Measurements from ENCODE around the gene WAS. TPM values are rescaled to one million over a fixed set of nuclear protein-coding genes. Genes with fewer than 3 reads are reported as not detected.

The WAS gene
- total and polyA plus RNA-seq, 2 experiments from 2014 or later: 0.32 to 0.56 TPM

DNA sequence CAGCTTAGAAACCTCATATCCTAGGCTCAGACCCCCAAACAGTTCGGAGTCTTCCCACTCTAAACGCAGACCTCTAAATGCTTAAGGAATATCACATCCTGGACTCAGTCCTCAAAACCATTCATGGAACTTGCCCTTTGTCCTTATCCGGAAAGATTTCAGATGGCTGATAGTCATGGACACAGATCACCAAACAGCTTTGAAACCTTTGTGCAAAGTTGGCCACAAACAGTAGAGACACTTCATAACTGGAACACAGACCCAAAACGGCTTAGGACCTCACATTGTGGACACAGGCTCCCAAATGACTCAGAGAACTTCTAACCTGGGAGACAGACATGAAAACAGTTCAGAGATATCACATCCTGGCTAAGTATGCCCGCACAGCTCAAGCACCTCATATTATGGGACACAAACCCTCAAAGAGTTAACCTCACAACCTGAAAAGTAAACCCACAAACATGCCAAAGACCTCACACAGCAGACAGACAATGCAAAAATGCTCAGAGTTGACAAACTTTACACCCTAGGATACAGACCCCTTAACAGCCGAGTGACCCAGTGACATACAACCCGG is 28.4 kb downstream of the WAS start:
- H3K4me3 Mint-ChIP-seq: no peak overlapping the region
- peaks cover 12% of the 10 kb centered on the region; the same call in 1 of the 2 replicates for H3K27me3 ChIP-seq (ENCODE audit: insufficient read depth)
- H3K27me3 Mint-ChIP-seq (ENCODE audit: insufficient read depth, low read depth, poor library complexity): peaks cover 7% of the 10 kb centered on the region

More for the DNA sequence above, 28.4 kb downstream of the WAS start:
- no peaks in the 10 kb centered on the region for H3K79me2 ChIP-seq (replicated peaks; ENCODE audit: insufficient read depth)
- H3K27ac ChIP-seq (ENCODE audit: low read depth): no peak overlapping the region
- DNase-seq (ENCODE audit: low spot score): no peak
- no peaks in the 10 kb centered on the region for H3F3A ChIP-seq (replicated peaks; ENCODE audit: low read depth)
- no peaks in the 10 kb centered on the region for H3K4me1 ChIP-seq (ENCODE audit: insufficient read depth)
- no peaks in the 10 kb centered on the region for H3K9me2 ChIP-seq (ENCODE audit: insufficient read depth)
- Mint-ChIP-seq H3K36me3 (ENCODE audit: low read depth) (peaks cover 11% of the 10 kb centered on the region; the same call in 2 of the 3 replicates), H3K9me3 (no peaks in the 10 kb centered on the region), H3K4me1 (no peaks in the 10 kb centered on the region), H3K27ac (no peak overlapping the region)
- H3K4me3 ChIP-seq: no peak overlapping the region
- H2AFZ ChIP-seq: no peak overlapping the region
- H3K36me3 ChIP-seq (ENCODE audit: insufficient read depth): no peaks in the 10 kb centered on the region
- no peak for ATAC-seq
- no peak for TF ChIP-seq POLR2AphosphoS5 (IDR thresholded peaks at IDR 0.05; ENCODE audit: low read depth)
- TF ChIP-seq EZH2phosphoT487 (IDR thresholded peaks at IDR 0.05; ENCODE audit: unreplicated experiment): no peak
- no peak for TF ChIP-seq CREB1 (CRISPR knock-in tag; IDR thresholded peaks at IDR 0.05; ENCODE audit: low read depth)
- TF ChIP-seq, protein P1, sequence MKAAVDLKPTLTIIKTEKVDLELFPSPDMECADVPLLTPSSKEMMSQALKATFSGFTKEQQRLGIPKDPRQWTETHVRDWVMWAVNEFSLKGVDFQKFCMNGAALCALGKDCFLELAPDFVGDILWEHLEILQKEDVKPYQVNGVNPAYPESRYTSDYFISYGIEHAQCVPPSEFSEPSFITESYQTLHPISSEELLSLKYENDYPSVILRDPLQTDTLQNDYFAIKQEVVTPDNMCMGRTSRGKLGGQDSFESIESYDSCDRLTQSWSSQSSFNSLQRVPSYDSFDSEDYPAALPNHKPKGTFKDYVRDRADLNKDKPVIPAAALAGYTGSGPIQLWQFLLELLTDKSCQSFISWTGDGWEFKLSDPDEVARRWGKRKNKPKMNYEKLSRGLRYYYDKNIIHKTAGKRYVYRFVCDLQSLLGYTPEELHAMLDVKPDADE (IDR thresholded peaks at IDR 0.05): no peak
- TF ChIP-seq NANOG (IDR thresholded peaks at IDR 0.05; ENCODE audit: borderline replicate concordance): no peak
- TF ChIP-seq, protein P2, sequence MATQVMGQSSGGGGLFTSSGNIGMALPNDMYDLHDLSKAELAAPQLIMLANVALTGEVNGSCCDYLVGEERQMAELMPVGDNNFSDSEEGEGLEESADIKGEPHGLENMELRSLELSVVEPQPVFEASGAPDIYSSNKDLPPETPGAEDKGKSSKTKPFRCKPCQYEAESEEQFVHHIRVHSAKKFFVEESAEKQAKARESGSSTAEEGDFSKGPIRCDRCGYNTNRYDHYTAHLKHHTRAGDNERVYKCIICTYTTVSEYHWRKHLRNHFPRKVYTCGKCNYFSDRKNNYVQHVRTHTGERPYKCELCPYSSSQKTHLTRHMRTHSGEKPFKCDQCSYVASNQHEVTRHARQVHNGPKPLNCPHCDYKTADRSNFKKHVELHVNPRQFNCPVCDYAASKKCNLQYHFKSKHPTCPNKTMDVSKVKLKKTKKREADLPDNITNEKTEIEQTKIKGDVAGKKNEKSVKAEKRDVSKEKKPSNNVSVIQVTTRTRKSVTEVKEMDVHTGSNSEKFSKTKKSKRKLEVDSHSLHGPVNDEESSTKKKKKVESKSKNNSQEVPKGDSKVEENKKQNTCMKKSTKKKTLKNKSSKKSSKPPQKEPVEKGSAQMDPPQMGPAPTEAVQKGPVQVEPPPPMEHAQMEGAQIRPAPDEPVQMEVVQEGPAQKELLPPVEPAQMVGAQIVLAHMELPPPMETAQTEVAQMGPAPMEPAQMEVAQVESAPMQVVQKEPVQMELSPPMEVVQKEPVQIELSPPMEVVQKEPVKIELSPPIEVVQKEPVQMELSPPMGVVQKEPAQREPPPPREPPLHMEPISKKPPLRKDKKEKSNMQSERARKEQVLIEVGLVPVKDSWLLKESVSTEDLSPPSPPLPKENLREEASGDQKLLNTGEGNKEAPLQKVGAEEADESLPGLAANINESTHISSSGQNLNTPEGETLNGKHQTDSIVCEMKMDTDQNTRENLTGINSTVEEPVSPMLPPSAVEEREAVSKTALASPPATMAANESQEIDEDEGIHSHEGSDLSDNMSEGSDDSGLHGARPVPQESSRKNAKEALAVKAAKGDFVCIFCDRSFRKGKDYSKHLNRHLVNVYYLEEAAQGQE (IDR thresholded peaks at IDR 0.05; ENCODE audit: unreplicated experiment): no peak
- TF ChIP-seq, protein P3, sequence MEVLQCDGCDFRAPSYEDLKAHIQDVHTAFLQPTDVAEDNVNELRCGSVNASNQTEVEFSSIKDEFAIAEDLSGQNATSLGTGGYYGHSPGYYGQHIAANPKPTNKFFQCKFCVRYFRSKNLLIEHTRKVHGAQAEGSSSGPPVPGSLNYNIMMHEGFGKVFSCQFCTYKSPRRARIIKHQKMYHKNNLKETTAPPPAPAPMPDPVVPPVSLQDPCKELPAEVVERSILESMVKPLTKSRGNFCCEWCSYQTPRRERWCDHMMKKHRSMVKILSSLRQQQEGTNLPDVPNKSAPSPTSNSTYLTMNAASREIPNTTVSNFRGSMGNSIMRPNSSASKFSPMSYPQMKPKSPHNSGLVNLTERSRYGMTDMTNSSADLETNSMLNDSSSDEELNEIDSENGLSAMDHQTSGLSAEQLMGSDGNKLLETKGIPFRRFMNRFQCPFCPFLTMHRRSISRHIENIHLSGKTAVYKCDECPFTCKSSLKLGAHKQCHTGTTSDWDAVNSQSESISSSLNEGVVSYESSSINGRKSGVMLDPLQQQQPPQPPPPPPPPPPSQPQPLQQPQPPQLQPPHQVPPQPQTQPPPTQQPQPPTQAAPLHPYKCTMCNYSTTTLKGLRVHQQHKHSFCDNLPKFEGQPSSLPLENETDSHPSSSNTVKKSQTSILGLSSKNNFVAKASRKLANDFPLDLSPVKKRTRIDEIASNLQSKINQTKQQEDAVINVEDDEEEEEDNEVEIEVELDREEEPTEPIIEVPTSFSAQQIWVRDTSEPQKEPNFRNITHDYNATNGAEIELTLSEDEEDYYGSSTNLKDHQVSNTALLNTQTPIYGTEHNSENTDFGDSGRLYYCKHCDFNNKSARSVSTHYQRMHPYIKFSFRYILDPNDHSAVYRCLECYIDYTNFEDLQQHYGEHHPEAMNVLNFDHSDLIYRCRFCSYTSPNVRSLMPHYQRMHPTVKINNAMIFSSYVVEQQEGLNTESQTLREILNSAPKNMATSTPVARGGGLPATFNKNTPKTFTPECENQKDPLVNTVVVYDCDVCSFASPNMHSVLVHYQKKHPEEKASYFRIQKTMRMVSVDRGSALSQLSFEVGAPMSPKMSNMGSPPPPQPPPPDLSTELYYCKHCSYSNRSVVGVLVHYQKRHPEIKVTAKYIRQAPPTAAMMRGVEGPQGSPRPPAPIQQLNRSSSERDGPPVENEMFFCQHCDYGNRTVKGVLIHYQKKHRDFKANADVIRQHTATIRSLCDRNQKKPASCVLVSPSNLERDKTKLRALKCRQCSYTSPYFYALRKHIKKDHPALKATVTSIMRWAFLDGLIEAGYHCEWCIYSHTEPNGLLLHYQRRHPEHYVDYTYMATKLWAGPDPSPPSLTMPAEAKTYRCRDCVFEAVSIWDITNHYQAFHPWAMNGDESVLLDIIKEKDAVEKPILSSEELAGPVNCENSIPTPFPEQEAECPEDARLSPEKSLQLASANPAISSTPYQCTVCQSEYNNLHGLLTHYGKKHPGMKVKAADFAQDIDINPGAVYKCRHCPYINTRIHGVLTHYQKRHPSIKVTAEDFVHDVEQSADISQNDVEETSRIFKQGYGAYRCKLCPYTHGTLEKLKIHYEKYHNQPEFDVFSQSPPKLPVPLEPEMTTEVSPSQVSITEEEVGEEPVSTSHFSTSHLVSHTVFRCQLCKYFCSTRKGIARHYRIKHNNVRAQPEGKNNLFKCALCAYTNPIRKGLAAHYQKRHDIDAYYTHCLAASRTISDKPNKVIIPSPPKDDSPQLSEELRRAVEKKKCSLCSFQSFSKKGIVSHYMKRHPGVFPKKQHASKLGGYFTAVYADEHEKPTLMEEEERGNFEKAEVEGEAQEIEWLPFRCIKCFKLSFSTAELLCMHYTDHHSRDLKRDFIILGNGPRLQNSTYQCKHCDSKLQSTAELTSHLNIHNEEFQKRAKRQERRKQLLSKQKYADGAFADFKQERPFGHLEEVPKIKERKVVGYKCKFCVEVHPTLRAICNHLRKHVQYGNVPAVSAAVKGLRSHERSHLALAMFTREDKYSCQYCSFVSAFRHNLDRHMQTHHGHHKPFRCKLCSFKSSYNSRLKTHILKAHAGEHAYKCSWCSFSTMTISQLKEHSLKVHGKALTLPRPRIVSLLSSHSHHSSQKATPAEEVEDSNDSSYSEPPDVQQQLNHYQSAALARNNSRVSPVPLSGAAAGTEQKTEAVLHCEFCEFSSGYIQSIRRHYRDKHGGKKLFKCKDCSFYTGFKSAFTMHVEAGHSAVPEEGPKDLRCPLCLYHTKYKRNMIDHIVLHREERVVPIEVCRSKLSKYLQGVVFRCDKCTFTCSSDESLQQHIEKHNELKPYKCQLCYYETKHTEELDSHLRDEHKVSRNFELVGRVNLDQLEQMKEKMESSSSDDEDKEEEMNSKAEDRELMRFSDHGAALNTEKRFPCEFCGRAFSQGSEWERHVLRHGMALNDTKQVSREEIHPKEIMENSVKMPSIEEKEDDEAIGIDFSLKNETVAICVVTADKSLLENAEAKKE (CRISPR knock-in tag; IDR thresholded peaks at IDR 0.05): no peak
- no peak for TF ChIP-seq ZNF114 (CRISPR knock-in tag; IDR thresholded peaks at IDR 0.05)
- TF ChIP-seq, protein P4, sequence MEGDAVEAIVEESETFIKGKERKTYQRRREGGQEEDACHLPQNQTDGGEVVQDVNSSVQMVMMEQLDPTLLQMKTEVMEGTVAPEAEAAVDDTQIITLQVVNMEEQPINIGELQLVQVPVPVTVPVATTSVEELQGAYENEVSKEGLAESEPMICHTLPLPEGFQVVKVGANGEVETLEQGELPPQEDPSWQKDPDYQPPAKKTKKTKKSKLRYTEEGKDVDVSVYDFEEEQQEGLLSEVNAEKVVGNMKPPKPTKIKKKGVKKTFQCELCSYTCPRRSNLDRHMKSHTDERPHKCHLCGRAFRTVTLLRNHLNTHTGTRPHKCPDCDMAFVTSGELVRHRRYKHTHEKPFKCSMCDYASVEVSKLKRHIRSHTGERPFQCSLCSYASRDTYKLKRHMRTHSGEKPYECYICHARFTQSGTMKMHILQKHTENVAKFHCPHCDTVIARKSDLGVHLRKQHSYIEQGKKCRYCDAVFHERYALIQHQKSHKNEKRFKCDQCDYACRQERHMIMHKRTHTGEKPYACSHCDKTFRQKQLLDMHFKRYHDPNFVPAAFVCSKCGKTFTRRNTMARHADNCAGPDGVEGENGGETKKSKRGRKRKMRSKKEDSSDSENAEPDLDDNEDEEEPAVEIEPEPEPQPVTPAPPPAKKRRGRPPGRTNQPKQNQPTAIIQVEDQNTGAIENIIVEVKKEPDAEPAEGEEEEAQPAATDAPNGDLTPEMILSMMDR (conservative IDR thresholded peaks at IDR 0.05; ENCODE audit: low read depth in 2 of 2): no peak
- TF ChIP-seq EZH2 (IDR thresholded peaks at IDR 0.05; ENCODE audit: low read depth, unreplicated experiment): no peak
- no peak for TF ChIP-seq STAT1 (IDR thresholded peaks at IDR 0.05; ENCODE audit: unreplicated experiment)
- no peak for TF ChIP-seq ZNF331 (CRISPR knock-in tag; IDR thresholded peaks at IDR 0.05; ENCODE audit: low read depth)
- TF ChIP-seq JUNB (IDR thresholded peaks at IDR 0.05; ENCODE audit: unreplicated experiment): no peak
- H3K4me2 ChIP-seq: no peak overlapping the region
- no peaks in the 10 kb centered on the region for H4K20me1 ChIP-seq (replicated peaks; ENCODE audit: insufficient read depth)
